Parathyroid adenoma (tissue), 2 donors: Measurements from ENCODE around the gene GLB1L2.

Experiments used
- H2AFZ ChIP-seq: fragments of 300-600 bp; sonication (generic); one replicate; pipeline ENCODE4 v1.7.0; 2017; ENCODE audit warnings: antibody characterized with exemption, mild to moderate bottlenecking
- H3K27ac ChIP-seq: fragments of 300-600 bp; sonication (generic); one replicate; pipeline ENCODE4 v1.7.0; 2017
- H3K27me3 ChIP-seq: fragments of 300-600 bp; sonication (generic); one replicate; pipeline ENCODE4 v1.7.0; 2017; ENCODE audit warnings: low read length; ENCODE audit not compliant: control insufficient read depth, insufficient read depth
- H3K36me3 ChIP-seq: fragments of 300-600 bp; sonication (generic); one replicate; pipeline ENCODE4 v1.7.0; 2017; ENCODE audit warnings: low read length; ENCODE audit not compliant: control insufficient read depth, insufficient read depth
- H3K4me1 ChIP-seq: fragments of 300-600 bp; sonication (generic); one replicate; pipeline ENCODE4 v1.7.0; 2017; ENCODE audit warnings: control low read depth
- H3K4me2 ChIP-seq: fragments of 300-600 bp; sonication (generic); one replicate; pipeline ENCODE4 v1.7.0; 2017; ENCODE audit warnings: low read length
- H3K4me3 ChIP-seq: fragments of 300-600 bp; sonication (generic); one replicate; pipeline ENCODE4 v1.7.0; 2017; ENCODE audit warnings: low read depth, low read length
- H3K79me2 ChIP-seq: fragments of 300-600 bp; sonication (generic); one replicate; pipeline ENCODE4 v1.7.0; 2017; ENCODE audit warnings: control low read depth
- H3K9ac ChIP-seq: fragments of 300-600 bp; sonication (generic); one replicate; pipeline ENCODE4 v1.7.0; 2017; ENCODE audit warnings: mild to moderate bottlenecking
- H3K9me3 ChIP-seq: fragments of 300-600 bp; sonication (generic); one replicate; pipeline ENCODE4 v1.7.0; 2017; ENCODE audit warnings: low read length; ENCODE audit not compliant: control insufficient read depth
- TF ChIP-seq, protein P1 (sequence below): fragments of 300-600 bp; sonication (generic); IDR thresholded peaks from one replicate; pipeline ENCODE4 v1.7.0; 2017; ENCODE audit warnings: antibody characterized with exemption, mild to moderate bottlenecking
- donor health status: primary hyperparathyroidism.

Gene GLB1L2

DNA sequence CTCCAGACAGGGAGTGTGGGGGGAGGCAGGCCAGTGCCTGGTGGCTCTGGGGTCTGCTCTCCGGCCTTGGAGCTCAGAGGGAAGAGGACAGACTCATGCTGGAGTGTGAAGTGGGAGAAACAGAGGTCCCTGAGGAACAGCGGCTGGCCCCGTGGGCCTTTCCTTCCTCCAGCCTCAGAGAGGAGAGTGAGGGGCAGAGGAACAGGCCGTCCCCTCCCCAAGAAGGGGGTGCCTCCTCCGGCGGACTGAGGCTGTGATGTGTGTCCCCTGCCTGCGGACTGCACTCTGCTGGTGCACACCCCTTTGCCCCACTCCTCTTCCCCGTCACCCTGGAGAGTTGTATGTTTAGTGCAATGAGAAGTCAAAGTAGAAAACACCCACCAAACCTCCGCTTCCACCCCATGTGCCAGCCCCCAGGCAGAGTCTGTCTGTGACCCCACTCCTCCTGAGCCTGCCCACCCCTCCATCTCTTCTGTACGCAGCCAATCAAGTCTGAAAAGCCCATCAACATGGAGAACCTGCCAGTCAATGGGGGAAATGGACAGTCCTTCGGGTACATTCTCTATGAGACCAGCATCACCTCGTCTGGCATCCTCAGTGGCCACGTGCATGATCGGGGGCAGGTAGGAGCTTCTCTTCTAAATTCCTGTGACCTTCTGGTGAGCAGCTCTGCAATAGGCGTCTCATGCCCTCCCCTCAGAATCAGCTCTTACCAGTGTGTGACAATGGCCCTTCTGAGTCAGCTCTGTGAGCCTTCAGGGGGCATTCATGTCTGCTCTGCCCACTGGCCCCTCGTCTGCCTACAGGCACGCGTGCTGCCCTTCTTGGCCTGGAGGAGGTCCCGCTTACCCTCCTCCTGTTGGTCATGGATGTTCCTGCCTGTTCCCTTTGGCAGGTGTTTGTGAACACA lies 39.0 kb downstream of the GLB1L2 start:
- Histone ChIP-seq H3K4me3 (no peak overlapping the region), H3K9me3 (no peaks in the 10 kb centered on the region), H3K27ac (no peak overlapping the region), H3K4me2 (no peak overlapping the region), H3K79me2 (no peaks in the 10 kb centered on the region), H3K36me3 (no peaks in the 10 kb centered on the region), H3K9ac (no peak overlapping the region), H3K27me3 (no peaks in the 10 kb centered on the region), H2AFZ (no peak overlapping the region), H3K4me1 (no peaks in the 10 kb centered on the region)
- TF ChIP-seq, protein P1, sequence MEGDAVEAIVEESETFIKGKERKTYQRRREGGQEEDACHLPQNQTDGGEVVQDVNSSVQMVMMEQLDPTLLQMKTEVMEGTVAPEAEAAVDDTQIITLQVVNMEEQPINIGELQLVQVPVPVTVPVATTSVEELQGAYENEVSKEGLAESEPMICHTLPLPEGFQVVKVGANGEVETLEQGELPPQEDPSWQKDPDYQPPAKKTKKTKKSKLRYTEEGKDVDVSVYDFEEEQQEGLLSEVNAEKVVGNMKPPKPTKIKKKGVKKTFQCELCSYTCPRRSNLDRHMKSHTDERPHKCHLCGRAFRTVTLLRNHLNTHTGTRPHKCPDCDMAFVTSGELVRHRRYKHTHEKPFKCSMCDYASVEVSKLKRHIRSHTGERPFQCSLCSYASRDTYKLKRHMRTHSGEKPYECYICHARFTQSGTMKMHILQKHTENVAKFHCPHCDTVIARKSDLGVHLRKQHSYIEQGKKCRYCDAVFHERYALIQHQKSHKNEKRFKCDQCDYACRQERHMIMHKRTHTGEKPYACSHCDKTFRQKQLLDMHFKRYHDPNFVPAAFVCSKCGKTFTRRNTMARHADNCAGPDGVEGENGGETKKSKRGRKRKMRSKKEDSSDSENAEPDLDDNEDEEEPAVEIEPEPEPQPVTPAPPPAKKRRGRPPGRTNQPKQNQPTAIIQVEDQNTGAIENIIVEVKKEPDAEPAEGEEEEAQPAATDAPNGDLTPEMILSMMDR, result no peak

DNA sequence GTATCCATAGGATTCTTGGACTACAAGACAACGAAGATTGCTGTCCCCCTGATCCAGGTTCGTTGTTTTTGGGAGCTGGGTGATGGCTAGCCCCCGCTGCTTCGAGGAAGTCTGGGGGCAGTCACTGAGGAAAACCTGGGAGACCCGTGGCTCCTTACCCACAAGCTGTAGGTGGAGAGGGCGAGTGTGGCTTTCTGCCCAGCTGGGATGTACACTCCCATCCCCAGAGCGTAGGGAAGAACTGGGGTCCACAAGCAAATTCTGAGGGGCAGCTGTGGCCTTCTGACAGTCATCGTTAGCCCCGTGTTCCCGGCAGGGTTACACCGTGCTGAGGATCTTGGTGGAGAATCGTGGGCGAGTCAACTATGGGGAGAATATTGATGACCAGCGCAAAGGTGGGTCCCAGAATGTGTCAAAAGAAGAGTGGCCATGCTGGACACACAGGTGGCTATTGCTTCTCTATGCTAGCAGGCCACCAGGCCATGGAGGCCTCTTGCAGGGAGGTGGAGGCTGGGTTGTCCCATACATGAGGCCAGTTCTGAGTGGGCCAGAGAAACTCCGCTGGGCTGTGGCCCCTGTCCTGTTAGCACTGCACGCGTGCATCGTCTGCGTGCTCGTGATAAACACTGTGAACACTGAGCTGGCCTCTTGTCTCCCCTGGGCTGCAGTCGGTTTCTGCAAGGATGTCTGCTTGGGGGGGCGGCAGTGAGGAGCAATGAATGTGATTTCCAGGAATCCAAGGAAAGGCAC lies 39.8 kb downstream of the GLB1L2 start:
- TF ChIP-seq, protein P1, result no peak
- H3K79me2 ChIP-seq, result no peaks in the 10 kb centered on the region
- no peak overlapping the region for H2AFZ ChIP-seq
- H3K27me3 ChIP-seq, result no peaks in the 10 kb centered on the region
- no peak overlapping the region for H3K9ac ChIP-seq
- H3K4me2 ChIP-seq, result no peak overlapping the region
- no peaks in the 10 kb centered on the region for H3K4me1 ChIP-seq
- H3K9me3 ChIP-seq, result no peaks in the 10 kb centered on the region
- H3K27ac ChIP-seq, result no peak overlapping the region
- no peak overlapping the region for H3K4me3 ChIP-seq
- H3K36me3 ChIP-seq, result no peaks in the 10 kb centered on the region

DNA sequence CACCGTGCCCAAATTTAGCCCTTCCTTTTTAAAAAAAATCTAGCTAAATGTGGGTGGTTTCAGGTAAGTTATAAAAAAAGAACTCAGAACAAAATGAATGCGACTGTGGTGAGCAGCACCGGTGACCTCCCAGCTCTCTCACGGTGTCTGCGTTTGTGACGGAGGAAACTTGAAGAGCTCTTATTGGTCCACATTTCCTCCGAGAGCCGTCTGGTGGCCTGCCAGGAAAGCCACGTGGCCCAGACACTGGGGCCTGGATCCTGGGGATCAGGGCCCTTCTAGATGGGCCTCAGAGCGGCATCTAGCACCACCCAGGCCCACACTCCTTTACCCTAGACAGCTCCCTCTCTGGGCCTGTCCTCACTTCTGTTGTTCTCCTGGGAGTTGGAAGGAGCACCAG lies 40.7 kb downstream of the GLB1L2 start:
- Histone ChIP-seq H3K9ac (no peak overlapping the region), H3K27me3 (no peaks in the 10 kb centered on the region), H3K9me3 (no peaks in the 10 kb centered on the region), H3K36me3 (no peaks in the 10 kb centered on the region), H3K4me1 (no peaks in the 10 kb centered on the region), H2AFZ (no peak overlapping the region), H3K79me2 (no peaks in the 10 kb centered on the region), H3K4me3 (no peak overlapping the region), H3K27ac (no peak overlapping the region), H3K4me2 (no peak overlapping the region)
- TF ChIP-seq, protein P1, result no peak

DNA sequence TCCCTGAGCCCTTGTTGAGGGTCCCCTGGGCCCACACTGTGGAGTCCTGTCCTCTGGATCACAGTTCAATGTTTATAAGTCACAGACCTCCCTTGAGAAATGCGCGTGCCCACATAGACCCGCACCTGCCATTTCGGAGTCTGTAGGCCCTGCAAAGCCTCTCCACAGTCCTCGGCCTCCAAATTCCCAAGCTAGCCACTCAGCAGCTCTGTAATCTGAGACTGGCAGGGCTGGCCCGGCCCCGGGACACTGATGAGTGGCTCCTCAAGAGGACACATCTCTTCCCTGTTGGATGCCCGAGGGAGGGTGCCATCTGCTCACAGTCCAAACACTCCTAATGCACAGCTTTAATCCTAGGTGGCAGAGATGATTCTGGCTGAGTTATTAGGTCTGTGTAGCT lies 41.2 kb downstream of the GLB1L2 start:
- Histone ChIP-seq H3K4me3 (no peak overlapping the region), H3K4me2 (no peak overlapping the region), H3K9ac (no peak overlapping the region), H3K27ac (no peak overlapping the region), H3K36me3 (no peaks in the 10 kb centered on the region), H3K4me1 (no peaks in the 10 kb centered on the region), H3K79me2 (no peaks in the 10 kb centered on the region), H3K27me3 (no peaks in the 10 kb centered on the region), H2AFZ (no peak overlapping the region), H3K9me3 (no peaks in the 10 kb centered on the region)
- TF ChIP-seq, protein P1, result no peak
